ENCODE measurements around the gene MBNL2.
"Not testable (repeated sequence)": the region's sequence is repeated elsewhere in the genome, so short reads cannot be mapped to it uniquely, and the experiment has no call there.

MBNL2 gene

GRCh38 chr13:97329331-97329730 lies 107.2 kb downstream of the MBNL2 start:
- no peak for DNase-seq

GRCh38 chr13:97330448-97330847 lies 108.3 kb downstream of the MBNL2 start:
- DNase-seq = no peak

- DNase-seq = no peak
Measured at GRCh38 chr13:97332742-97333141, 110.6 kb downstream of the MBNL2 start.

- no peak for DNase-seq
Measured at GRCh38 chr13:97333983-97334382, 111.8 kb downstream of the MBNL2 start.

GRCh38 chr13:97334690-97335089 lies 112.6 kb downstream of the MBNL2 start:
- no peak for DNase-seq

- no peak for DNase-seq
Measured at GRCh38 chr13:97335488-97336134, 113.5 kb downstream of the MBNL2 start.

GRCh38 chr13:97337985-97338499 lies 115.9 kb downstream of the MBNL2 start:
- DNase-seq = no peak

- no peak for DNase-seq
Measured at GRCh38 chr13:97338571-97338970, 116.4 kb downstream of the MBNL2 start.

- DNase-seq = no peak
Measured at GRCh38 chr13:97339019-97339987, 117.2 kb downstream of the MBNL2 start.

GRCh38 chr13:97339988-97340749 lies 118.0 kb downstream of the MBNL2 start:
- DNase-seq = no peak

GRCh38 chr13:97341135-97341534 lies 119.0 kb downstream of the MBNL2 start:
- no peak for DNase-seq

- no peak for DNase-seq
Measured at GRCh38 chr13:97342136-97342535, 120.0 kb downstream of the MBNL2 start.

- DNase-seq = no peak
Measured at GRCh38 chr13:97342936-97343335, 120.8 kb downstream of the MBNL2 start.

GRCh38 chr13:97344265-97345175 lies 122.4 kb downstream of the MBNL2 start:
- DNase-seq = no peak

GRCh38 chr13:97346097-97346496 lies 124.0 kb downstream of the MBNL2 start:
- DNase-seq = no peak

GRCh38 chr13:97346561-97347254 lies 124.6 kb downstream of the MBNL2 start:
- no peak for DNase-seq

- DNase-seq = no peak
Measured at GRCh38 chr13:97347255-97347932, 125.3 kb downstream of the MBNL2 start.

- no peak for DNase-seq
Measured at GRCh38 chr13:97348569-97349100, 126.5 kb downstream of the MBNL2 start.

- DNase-seq = not testable (repeated sequence)
Measured at GRCh38 chr13:97352012-97352411, 129.9 kb downstream of the MBNL2 start.

- DNase-seq = no peak
Measured at GRCh38 chr13:97352815-97353214, 130.7 kb downstream of the MBNL2 start.

Measured in 8988T (cell line).